Measurements from ENCODE around the gene SLCO4A1.

Gene SLCO4A1

GRCh38 chr20:62598761-62599194, 43.5 kb upstream of the SLCO4A1 start:
- 89% methylated on average over 13 of the region's 13 CpGs for WGBS
- H3K9ac ChIP-seq (ENCODE audit: low read length), result no peak overlapping the region
- H2AFZ ChIP-seq (ENCODE audit: low read depth, low read length), result no peak overlapping the region

GRCh38 chr20:62599216-62600110, 42.8 kb upstream of the SLCO4A1 start:
- H2BK120ac ChIP-seq (ENCODE audit: low read depth, low read length), result no peak overlapping the region
- H3K4me2 ChIP-seq (ENCODE audit: low read length, poor library complexity, severe bottlenecking), result no peak overlapping the region
- WGBS, result 89% methylated on average over 31 of the region's 34 CpGs
- H3K23ac ChIP-seq (ENCODE audit: low read length in 2 of 2), result no peak overlapping the region
- no peak overlapping the region for H3K4ac ChIP-seq (ENCODE audit: low read depth in 1 of 2, low read length in 2 of 2)
- no peak for DNase-seq
- no peak overlapping the region for H4K8ac ChIP-seq (ENCODE audit: low read length)
- no peak overlapping the region for H4K91ac ChIP-seq (ENCODE audit: low read length)
- H3K27ac ChIP-seq (ENCODE audit: low read length, poor library complexity, severe bottlenecking), result no peak overlapping the region
- no peaks in the 10 kb centered on the region for H3K9me3 ChIP-seq (ENCODE audit: control insufficient read depth, low read length)
- peaks cover 37 to 55% of the 10 kb centered on the region in 2 experiments for H3K27me3 ChIP-seq (ENCODE audit: control insufficient read depth in 1 of 2, insufficient read depth in 1 of 2, low read length in 2 of 2)
- H2BK15ac ChIP-seq (ENCODE audit: low read depth, poor library complexity, severe bottlenecking), result no peak overlapping the region
- no peak overlapping the region for H2AK5ac ChIP-seq (ENCODE audit: low read length, severe bottlenecking)
- H3K4me1 ChIP-seq (ENCODE audit: control insufficient read depth, insufficient read depth, low read depth, low read length), result peaks cover 3% of the 10 kb centered on the region
- H3K18ac ChIP-seq (ENCODE audit: low read depth in 1 of 2, low read length in 2 of 2), result no peak overlapping the region
- H3K79me1 ChIP-seq (replicated peaks; ENCODE audit: low read length, poor library complexity, severe bottlenecking), result no peaks in the 10 kb centered on the region
- no peaks in the 10 kb centered on the region for H3K36me3 ChIP-seq (ENCODE audit: control insufficient read depth in 1 of 2, insufficient read depth in 2 of 2, low read depth in 1 of 2, low read length in 2 of 2)
- peak overlapping the region in 1 of 2 experiments; percentile 7 for H3K14ac ChIP-seq (ENCODE audit: low read length in 2 of 2)
- no peak overlapping the region for H2AFZ ChIP-seq (ENCODE audit: low read depth, low read length)
- H3K4me3 ChIP-seq (ENCODE audit: insufficient read depth in 1 of 2, low read depth in 1 of 2, low read length in 2 of 2), result no peak overlapping the region
- H2BK12ac ChIP-seq (ENCODE audit: low read length in 2 of 2), result no peak overlapping the region
- no peak overlapping the region for H2BK5ac ChIP-seq (ENCODE audit: low read depth, low read length, poor library complexity, severe bottlenecking)
- H3K9ac ChIP-seq (ENCODE audit: low read length), result no peak overlapping the region

More at GRCh38 chr20:62598761-62599194, 43.5 kb upstream of the SLCO4A1 start:
- Histone ChIP-seq H3K79me1 (replicated peaks; ENCODE audit: low read length, poor library complexity, severe bottlenecking) (no peaks in the 10 kb centered on the region), H2BK120ac (ENCODE audit: low read depth, low read length) (no peak overlapping the region), H3K4me2 (ENCODE audit: low read length, poor library complexity, severe bottlenecking) (no peak overlapping the region), H3K36me3 (ENCODE audit: control insufficient read depth in 1 of 2, insufficient read depth in 2 of 2, low read depth in 1 of 2, low read length in 2 of 2) (no peaks in the 10 kb centered on the region), H3K9me3 (ENCODE audit: control insufficient read depth, low read length) (no peaks in the 10 kb centered on the region), H3K23ac (ENCODE audit: low read length in 2 of 2) (no peak overlapping the region), H2BK5ac (ENCODE audit: low read depth, low read length, poor library complexity, severe bottlenecking) (no peak overlapping the region), H3K4me3 (ENCODE audit: insufficient read depth in 1 of 2, low read depth in 1 of 2, low read length in 2 of 2) (no peak overlapping the region), H3K14ac (ENCODE audit: low read length in 2 of 2) (no peak overlapping the region), H3K4ac (ENCODE audit: low read depth in 1 of 2, low read length in 2 of 2) (no peak overlapping the region), H3K18ac (ENCODE audit: low read depth in 1 of 2, low read length in 2 of 2) (no peak overlapping the region), H4K91ac (ENCODE audit: low read length) (no peak overlapping the region), H3K27ac (ENCODE audit: low read length, poor library complexity, severe bottlenecking) (no peak overlapping the region), H2BK15ac (ENCODE audit: low read depth, poor library complexity, severe bottlenecking) (no peak overlapping the region), H3K27me3 (ENCODE audit: control insufficient read depth in 1 of 2, insufficient read depth in 1 of 2, low read length in 2 of 2) (peaks cover 37 to 50% of the 10 kb centered on the region in 2 experiments), H2AK5ac (ENCODE audit: low read length, severe bottlenecking) (no peak overlapping the region), H4K8ac (ENCODE audit: low read length) (no peak overlapping the region), H3K4me1 (ENCODE audit: control insufficient read depth, insufficient read depth, low read depth, low read length) (peaks cover 3% of the 10 kb centered on the region), H2BK12ac (ENCODE audit: low read length in 2 of 2) (no peak overlapping the region)
- DNase-seq, result no peak

GRCh38 chr20:62601172-62601571, 41.1 kb upstream of the SLCO4A1 start:
- no peaks in the 10 kb centered on the region for H3K9me3 ChIP-seq (ENCODE audit: control insufficient read depth, low read length)
- no peak overlapping the region for H2BK120ac ChIP-seq (ENCODE audit: low read depth, low read length)
- H3K79me1 ChIP-seq (replicated peaks; ENCODE audit: low read length, poor library complexity, severe bottlenecking), result no peaks in the 10 kb centered on the region
- no peak overlapping the region for H3K23ac ChIP-seq (ENCODE audit: low read length in 2 of 2)
- H3K27ac ChIP-seq (ENCODE audit: low read length, poor library complexity, severe bottlenecking), result no peak overlapping the region
- no peak overlapping the region for H2BK15ac ChIP-seq (ENCODE audit: low read depth, poor library complexity, severe bottlenecking)
- no peak overlapping the region for H3K9ac ChIP-seq (ENCODE audit: low read length)
- no peak overlapping the region for H3K14ac ChIP-seq (ENCODE audit: low read length in 2 of 2)
- peaks cover 1% of the 10 kb centered on the region for H3K4me1 ChIP-seq (ENCODE audit: control insufficient read depth, insufficient read depth, low read depth, low read length)
- peaks cover 37 to 66% of the 10 kb centered on the region in 2 experiments for H3K27me3 ChIP-seq (ENCODE audit: control insufficient read depth in 1 of 2, insufficient read depth in 1 of 2, low read length in 2 of 2)
- H2AFZ ChIP-seq (ENCODE audit: low read depth, low read length), result no peak overlapping the region
- H2AK5ac ChIP-seq (ENCODE audit: low read length, severe bottlenecking), result no peak overlapping the region
- H4K91ac ChIP-seq (ENCODE audit: low read length), result no peak overlapping the region
- H3K4me3 ChIP-seq (ENCODE audit: insufficient read depth in 1 of 2, low read depth in 1 of 2, low read length in 2 of 2), result no peak overlapping the region
- H2BK5ac ChIP-seq (ENCODE audit: low read depth, low read length, poor library complexity, severe bottlenecking), result no peak overlapping the region
- no peaks in the 10 kb centered on the region for H3K36me3 ChIP-seq (ENCODE audit: control insufficient read depth in 1 of 2, insufficient read depth in 2 of 2, low read depth in 1 of 2, low read length in 2 of 2)
- no peak overlapping the region for H3K4ac ChIP-seq (ENCODE audit: low read depth in 1 of 2, low read length in 2 of 2)
- no peak overlapping the region for H3K4me2 ChIP-seq (ENCODE audit: low read length, poor library complexity, severe bottlenecking)
- H3K18ac ChIP-seq (ENCODE audit: low read depth in 1 of 2, low read length in 2 of 2), result no peak overlapping the region
- WGBS, result 81% methylated on average over 3 of the region's 6 CpGs
- no peak for DNase-seq
- H4K8ac ChIP-seq (ENCODE audit: low read length), result no peak overlapping the region
- no peak overlapping the region for H2BK12ac ChIP-seq (ENCODE audit: low read length in 2 of 2)

GRCh38 chr20:62601714-62602113, 40.6 kb upstream of the SLCO4A1 start:
- peaks cover 31 to 66% of the 10 kb centered on the region in 2 experiments for H3K27me3 ChIP-seq (ENCODE audit: control insufficient read depth in 1 of 2, insufficient read depth in 1 of 2, low read length in 2 of 2)
- H3K9me3 ChIP-seq (ENCODE audit: control insufficient read depth, low read length), result no peaks in the 10 kb centered on the region
- H2BK120ac ChIP-seq (ENCODE audit: low read depth, low read length), result no peak overlapping the region
- no peak overlapping the region for H3K9ac ChIP-seq (ENCODE audit: low read length)
- 65% methylated on average over 3 of the region's 3 CpGs for WGBS
- no peak overlapping the region for H2AFZ ChIP-seq (ENCODE audit: low read depth, low read length)
- no peak overlapping the region for H2AK5ac ChIP-seq (ENCODE audit: low read length, severe bottlenecking)
- H3K79me1 ChIP-seq (replicated peaks; ENCODE audit: low read length, poor library complexity, severe bottlenecking), result no peaks in the 10 kb centered on the region
- no peak overlapping the region for H4K91ac ChIP-seq (ENCODE audit: low read length)
- peaks cover 3% of the 10 kb centered on the region for H3K4me1 ChIP-seq (ENCODE audit: control insufficient read depth, insufficient read depth, low read depth, low read length)
- no peak overlapping the region for H3K27ac ChIP-seq (ENCODE audit: low read length, poor library complexity, severe bottlenecking)
- H3K14ac ChIP-seq (ENCODE audit: low read length in 2 of 2), result no peak overlapping the region
- H3K18ac ChIP-seq (ENCODE audit: low read depth in 1 of 2, low read length in 2 of 2), result no peak overlapping the region
- H2BK5ac ChIP-seq (ENCODE audit: low read depth, low read length, poor library complexity, severe bottlenecking), result no peak overlapping the region
- H3K4me2 ChIP-seq (ENCODE audit: low read length, poor library complexity, severe bottlenecking), result no peak overlapping the region
- no peak overlapping the region for H3K23ac ChIP-seq (ENCODE audit: low read length in 2 of 2)
- no peak overlapping the region for H3K4me3 ChIP-seq (ENCODE audit: insufficient read depth in 1 of 2, low read depth in 1 of 2, low read length in 2 of 2)
- H4K8ac ChIP-seq (ENCODE audit: low read length), result no peak overlapping the region
- DNase-seq, result no peak
- no peaks in the 10 kb centered on the region for H3K36me3 ChIP-seq (ENCODE audit: control insufficient read depth in 1 of 2, insufficient read depth in 2 of 2, low read depth in 1 of 2, low read length in 2 of 2)
- no peak overlapping the region for H3K4ac ChIP-seq (ENCODE audit: low read depth in 1 of 2, low read length in 2 of 2)
- no peak overlapping the region for H2BK12ac ChIP-seq (ENCODE audit: low read length in 2 of 2)
- H2BK15ac ChIP-seq (ENCODE audit: low read depth, poor library complexity, severe bottlenecking), result no peak overlapping the region

Data from mesenchymal stem cell (in vitro differentiated cells and primary cell).